OCI-LY3 (cell line): Measurements from ENCODE around the gene POM121L2.

Experiments
- EZH2phosphoT487 ChIP-seq: fragments of 200-600 bp; shearing (Covaris generic); IDR thresholded peaks from 2 replicates; pipeline ENCODE4 v1.6.1; 2018; ENCODE audit warnings: antibody characterized with exemption, mixed run types, low read depth
- TF ChIP-seq, protein P1 (sequence below): fragments of 200-600, 300-600 bp; sonication (generic); IDR thresholded peaks from 2 replicates; pipeline ENCODE4 v1.5.1; 2014; ENCODE audit warnings: antibody characterized with exemption, low read length, low read depth

DNA sequence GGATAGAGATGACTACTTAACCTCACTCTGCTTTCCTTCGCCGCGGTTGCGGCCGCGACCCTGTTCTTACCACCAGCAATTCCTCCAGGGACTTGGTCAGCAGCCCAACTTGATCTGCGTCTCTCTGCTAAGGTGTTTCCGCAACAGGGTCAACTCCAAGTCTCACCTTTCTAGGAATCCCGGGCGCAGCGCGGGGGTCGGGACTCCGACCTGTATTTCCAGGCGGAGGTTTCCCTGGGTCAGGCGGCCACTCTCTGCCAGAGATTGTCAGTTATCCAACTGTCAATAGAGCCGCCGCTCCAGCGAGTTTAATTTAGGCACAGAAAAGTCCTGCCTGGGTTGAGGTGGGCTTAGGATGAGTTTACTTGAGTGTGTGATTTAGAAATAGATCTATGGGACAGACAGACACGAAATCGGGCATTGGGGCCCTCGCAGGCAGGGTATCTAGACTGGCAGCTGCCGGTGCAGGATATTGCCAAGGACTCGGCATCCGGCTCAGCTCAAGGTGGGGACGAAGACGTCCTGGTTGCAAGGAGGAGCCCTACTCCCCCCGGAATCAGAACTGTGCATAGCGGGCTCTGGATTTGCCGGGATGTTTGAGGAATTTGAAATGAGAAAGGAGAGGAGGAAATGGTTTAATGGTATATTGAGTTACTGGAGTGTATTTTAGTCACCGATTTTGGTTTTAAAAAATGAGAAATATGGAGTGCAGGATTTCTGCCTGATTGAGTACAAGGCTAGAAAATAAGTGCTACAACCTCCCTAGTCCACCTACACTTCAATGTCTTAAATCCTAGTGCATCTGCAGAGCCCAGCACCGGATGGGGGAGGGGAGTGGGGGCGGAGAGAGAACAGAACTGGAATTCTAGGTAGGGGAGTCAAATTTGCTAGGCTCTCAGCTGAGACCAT is 23.7 kb downstream of the POM121L2 start:
- TF ChIP-seq, protein P1, sequence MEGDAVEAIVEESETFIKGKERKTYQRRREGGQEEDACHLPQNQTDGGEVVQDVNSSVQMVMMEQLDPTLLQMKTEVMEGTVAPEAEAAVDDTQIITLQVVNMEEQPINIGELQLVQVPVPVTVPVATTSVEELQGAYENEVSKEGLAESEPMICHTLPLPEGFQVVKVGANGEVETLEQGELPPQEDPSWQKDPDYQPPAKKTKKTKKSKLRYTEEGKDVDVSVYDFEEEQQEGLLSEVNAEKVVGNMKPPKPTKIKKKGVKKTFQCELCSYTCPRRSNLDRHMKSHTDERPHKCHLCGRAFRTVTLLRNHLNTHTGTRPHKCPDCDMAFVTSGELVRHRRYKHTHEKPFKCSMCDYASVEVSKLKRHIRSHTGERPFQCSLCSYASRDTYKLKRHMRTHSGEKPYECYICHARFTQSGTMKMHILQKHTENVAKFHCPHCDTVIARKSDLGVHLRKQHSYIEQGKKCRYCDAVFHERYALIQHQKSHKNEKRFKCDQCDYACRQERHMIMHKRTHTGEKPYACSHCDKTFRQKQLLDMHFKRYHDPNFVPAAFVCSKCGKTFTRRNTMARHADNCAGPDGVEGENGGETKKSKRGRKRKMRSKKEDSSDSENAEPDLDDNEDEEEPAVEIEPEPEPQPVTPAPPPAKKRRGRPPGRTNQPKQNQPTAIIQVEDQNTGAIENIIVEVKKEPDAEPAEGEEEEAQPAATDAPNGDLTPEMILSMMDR = no peak
- TF ChIP-seq EZH2phosphoT487 = no peak
